Measurements from ENCODE around the gene CNTN1. TPM values are rescaled to one million over a fixed set of nuclear protein-coding genes. Genes with fewer than 3 reads are reported as not detected.
A peak's percentile ranks its signal among the peaks of the same experiment; 100 is the strongest.
"Not testable (repeated sequence)": the region's sequence is repeated elsewhere in the genome, so short reads cannot be mapped to it uniquely, and the experiment has no call there.

The CNTN1 gene
- total and polyA plus RNA-seq, 3 donors from 2014 or later, result 12.0 to 24.1 (median 21.7) TPM

- no peaks in the 10 kb centered on the region for H3K36me3 ChIP-seq (ENCODE audit: low read depth, missing control alignments)
- H3K9me3 ChIP-seq, result no peaks in the 10 kb centered on the region
- H3K4me3 ChIP-seq, result no peak overlapping the region
- H3K4me1 ChIP-seq, result no peaks in the 10 kb centered on the region
- TF ChIP-seq CTCF (IDR thresholded peaks at IDR 0.05) (no peak), POLR2A (IDR thresholded peaks at IDR 0.05) (no peak)
- DNase-seq, result no peak
- 74 to 79% methylated on average over 3 of the region's 3 CpGs for WGBS, 2 donors
- no peak overlapping the region for H3K27ac ChIP-seq
- H3K27me3 ChIP-seq, result no peaks in the 10 kb centered on the region
- intact Hi-C loops (cut with DNase I; ENCODE audit: low total_unique reads), result no loop called here
These were observed 43.5 kb downstream of the CNTN1 start for GRCh38 chr12:40735551-40736230.

- H3K9me3 ChIP-seq; intact Hi-C loops (cut with DNase I; ENCODE audit: low total_unique reads): not testable (repeated sequence)
- 91 to 96% methylated on average over 4 of the region's 4 CpGs for WGBS, 2 donors
These were observed 45.2 kb downstream of the CNTN1 start for GRCh38 chr12:40737416-40737815.

GRCh38 chr12:40738856-40739255, 46.6 kb downstream of the CNTN1 start:
- intact Hi-C loops (cut with DNase I; ENCODE audit: low total_unique reads), result no loop called here
- no peaks in the 10 kb centered on the region for H3K27me3 ChIP-seq
- no peak for TF ChIP-seq POLR2A (IDR thresholded peaks at IDR 0.05)
- TF ChIP-seq CTCF (IDR thresholded peaks at IDR 0.05), result no peak
- no peak overlapping the region for H3K27ac ChIP-seq
- H3K4me3 ChIP-seq, result no peak overlapping the region
- H3K4me1 ChIP-seq, result no peaks in the 10 kb centered on the region
- H3K36me3 ChIP-seq (ENCODE audit: low read depth, missing control alignments), result no peaks in the 10 kb centered on the region
- DNase-seq, result no peak
- H3K9me3 ChIP-seq, result no peaks in the 10 kb centered on the region

More at GRCh38 chr12:40737416-40737815, 45.2 kb downstream of the CNTN1 start:
- not testable (repeated sequence) for H3K36me3 ChIP-seq (ENCODE audit: low read depth, missing control alignments); H3K4me3 ChIP-seq; H3K27me3 ChIP-seq; H3K27ac ChIP-seq; DNase-seq; H3K4me1 ChIP-seq

- H3K27ac ChIP-seq, result no peak overlapping the region
- H3K27me3 ChIP-seq, result no peaks in the 10 kb centered on the region
- TF ChIP-seq CTCF (IDR thresholded peaks at IDR 0.05) (no peak), POLR2A (IDR thresholded peaks at IDR 0.05) (no peak)
- intact Hi-C loops (cut with DNase I; ENCODE audit: low total_unique reads), result no loop called here
- H3K36me3 ChIP-seq (ENCODE audit: low read depth, missing control alignments), result no peaks in the 10 kb centered on the region
- DNase-seq, result no peak
- H3K4me1 ChIP-seq, result no peaks in the 10 kb centered on the region
- 54 to 56% methylated on average over 2 of the region's 2 CpGs for WGBS, 2 donors
- H3K9me3 ChIP-seq, result no peaks in the 10 kb centered on the region
- no peak overlapping the region for H3K4me3 ChIP-seq
These were observed 49.8 kb downstream of the CNTN1 start for GRCh38 chr12:40742041-40742440.

GRCh38 chr12:40745386-40745785, 53.1 kb downstream of the CNTN1 start:
- H3K36me3 ChIP-seq (ENCODE audit: low read depth, missing control alignments), result no peaks in the 10 kb centered on the region
- no peaks in the 10 kb centered on the region for H3K27me3 ChIP-seq
- H3K4me3 ChIP-seq, result no peak overlapping the region
- H3K9me3 ChIP-seq, result no peaks in the 10 kb centered on the region
- intact Hi-C loops (cut with DNase I; ENCODE audit: low total_unique reads), result no loop called here
- no peaks in the 10 kb centered on the region for H3K4me1 ChIP-seq
- H3K27ac ChIP-seq, result no peak overlapping the region
- DNase-seq, result no peak
- peak in 1 of 3 experiments; percentile 10 for TF ChIP-seq CTCF (IDR thresholded peaks at IDR 0.05)
- TF ChIP-seq POLR2A (IDR thresholded peaks at IDR 0.05), result no peak

All from testis (tissue), 3 donors.